Body of pancreas (tissue), 4 donors: Measurements from ENCODE around the gene KDM4B.

Experiments
- CTCF ChIP-seq, 7 experiments: fragments of 450-650 bp in 4 of 7; fragments of 200-600 bp in 3 of 7; sonication (generic) in 3 of 7; IDR thresholded peaks; one replicate each; pipeline ENCODE4 v1.5.1; 2016 to 2019; ENCODE audit warnings: antibody characterized with exemption in 7 of 7
- POLR2A ChIP-seq, 3 donors: fragments of 450-650 bp; IDR thresholded peaks; one replicate each; pipeline ENCODE4 v1.6.1; 2016; ENCODE audit warnings: antibody characterized with exemption in 3 of 3, mild to moderate bottlenecking in 2 of 3

GRCh38 chr19:5097959-5098623 lies 129.2 kb downstream of the KDM4B start:
- no peak for TF ChIP-seq CTCF (IDR thresholded peaks at IDR 0.05)
- TF ChIP-seq POLR2A (IDR thresholded peaks at IDR 0.05): no peak
